Osteocyte (in vitro differentiated cells): ENCODE data around the gene GSDME. TPM values are rescaled to one million over a fixed set of nuclear protein-coding genes. Genes with fewer than 3 reads are reported as not detected.

Experiments
- DNase-seq: peaks from one replicate; pipeline ENCODE4 v3.0.0; 2021; ENCODE audit warnings: mixed read lengths; ENCODE audit not compliant: unreplicated experiment; ENCODE audit errors: extremely low spot score
- H3K27ac Mint-ChIP-seq: one replicate; pipeline ENCODE4 v1.8.0; 2021; ENCODE audit warnings: mild to moderate bottlenecking, mixed read lengths; ENCODE audit not compliant: unreplicated experiment
- H3K27me3 Mint-ChIP-seq: one replicate; pipeline ENCODE4 v1.8.0; 2021; ENCODE audit warnings: mixed read lengths; ENCODE audit not compliant: unreplicated experiment
- H3K36me3 Mint-ChIP-seq: one replicate; pipeline ENCODE4 v1.8.0; 2021; ENCODE audit warnings: mixed read lengths; ENCODE audit not compliant: unreplicated experiment
- H3K4me1 Mint-ChIP-seq: one replicate; pipeline ENCODE4 v1.8.0; 2021; ENCODE audit warnings: mixed read lengths; ENCODE audit not compliant: unreplicated experiment
- H3K4me3 Mint-ChIP-seq: one replicate; pipeline ENCODE4 v1.8.0; 2021; ENCODE audit warnings: mild to moderate bottlenecking, moderate library complexity, mixed read lengths; ENCODE audit not compliant: unreplicated experiment
- H3K9me3 Mint-ChIP-seq: one replicate; pipeline ENCODE4 v1.8.0; 2021; ENCODE audit warnings: mixed read lengths; ENCODE audit not compliant: unreplicated experiment
- CTCF ChIP-seq: fragments of 200-600 bp; sonication (generic); IDR thresholded peaks from 2 replicates; pipeline ENCODE4 v1.5.0; 2021; ENCODE audit warnings: antibody characterized with exemption, mild to moderate bottlenecking, moderate library complexity
- total RNA-seq: library from RNA; stranded (reverse); gene quantifications from 2 replicates; pipeline ENCODE4 v1.2.1, GENCODE V29; 2021

GSDME gene
- total RNA-seq, 1 donor from 2014 or later: 10.2 TPM

DNA sequence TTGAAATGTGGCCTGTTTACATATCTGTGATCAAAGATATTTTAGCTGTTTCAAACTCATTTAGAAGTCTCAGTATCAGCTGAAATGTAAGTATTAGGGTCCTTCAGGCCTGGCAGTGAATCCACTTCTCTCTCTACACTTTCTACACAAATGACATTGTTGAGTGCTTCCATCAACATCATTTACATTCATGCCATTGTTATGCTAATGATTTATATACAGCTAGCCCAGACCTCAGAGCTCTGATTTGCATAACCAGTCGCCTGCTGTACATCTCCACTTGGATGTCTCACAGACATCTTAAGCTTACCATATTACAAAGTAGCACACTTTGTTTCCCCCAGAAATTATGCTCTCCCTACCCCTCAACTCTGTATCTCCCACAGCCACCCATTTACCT is 71.6 kb downstream of the GSDME start:
- no peaks in the 10 kb centered on the region for H3K27me3 Mint-ChIP-seq
- H3K36me3 Mint-ChIP-seq: no peaks in the 10 kb centered on the region
- no peak overlapping the region for H3K4me3 Mint-ChIP-seq
- no peaks in the 10 kb centered on the region for H3K9me3 Mint-ChIP-seq
- no peak for DNase-seq
- H3K27ac Mint-ChIP-seq: no peak overlapping the region
- H3K4me1 Mint-ChIP-seq: peaks cover 2% of the 10 kb centered on the region
- TF ChIP-seq CTCF: no peak

GRCh38 chr7:24670782-24671181 is 86.5 kb downstream of the GSDME start:
- Mint-ChIP-seq H3K27me3 (no peaks in the 10 kb centered on the region), H3K4me1 (peaks cover 3% of the 10 kb centered on the region), H3K9me3 (no peaks in the 10 kb centered on the region), H3K36me3 (peaks cover 1% of the 10 kb centered on the region), H3K4me3 (no peak overlapping the region), H3K27ac (no peak overlapping the region)
- TF ChIP-seq CTCF: no peak
- no peak for DNase-seq

- H3K9me3 Mint-ChIP-seq: no peaks in the 10 kb centered on the region
- TF ChIP-seq CTCF: no peak
- H3K4me3 Mint-ChIP-seq: no peak overlapping the region
- H3K27me3 Mint-ChIP-seq: no peaks in the 10 kb centered on the region
- H3K4me1 Mint-ChIP-seq: peaks cover 3% of the 10 kb centered on the region
- H3K27ac Mint-ChIP-seq: no peak overlapping the region
- H3K36me3 Mint-ChIP-seq: peaks cover 1% of the 10 kb centered on the region
- DNase-seq: no peak
Measured at GRCh38 chr7:24669971-24670591, 87.2 kb downstream of the GSDME start.

DNA sequence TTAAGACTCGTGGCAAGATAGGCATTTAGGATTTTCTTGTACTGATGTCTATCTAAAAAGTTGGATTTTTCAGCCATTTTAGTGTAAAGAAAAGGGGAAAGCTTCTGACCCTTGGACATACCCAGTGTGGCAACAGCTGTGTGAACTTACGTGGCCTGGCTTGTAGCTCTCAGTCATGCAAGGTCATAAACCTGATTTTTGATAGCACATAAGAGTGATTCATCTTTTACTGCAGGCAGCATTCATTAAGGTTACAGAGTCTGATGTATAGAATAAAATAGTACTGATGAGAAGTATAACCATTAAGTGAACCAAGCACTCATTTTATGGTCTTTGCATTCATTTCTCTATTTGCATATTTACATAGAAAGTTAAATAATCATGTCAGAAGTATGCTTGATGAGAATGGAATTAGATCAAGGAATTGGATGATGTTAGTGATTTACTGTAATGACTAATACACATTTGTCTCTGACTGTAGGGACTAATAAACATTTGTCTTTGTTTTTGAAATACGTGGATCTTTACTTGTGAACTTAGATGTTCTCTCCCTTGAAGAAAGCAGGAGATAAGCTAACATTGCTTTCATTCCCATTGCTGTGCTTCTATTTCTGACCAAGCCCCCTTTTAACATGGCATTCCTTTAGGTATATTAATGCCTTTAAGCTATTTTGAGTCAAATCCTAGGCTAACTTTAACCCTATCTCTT is 88.2 kb downstream of the GSDME start:
- Mint-ChIP-seq H3K9me3 (no peaks in the 10 kb centered on the region), H3K4me3 (no peak overlapping the region), H3K27me3 (no peaks in the 10 kb centered on the region), H3K4me1 (peaks cover 3% of the 10 kb centered on the region), H3K27ac (no peak overlapping the region), H3K36me3 (no peaks in the 10 kb centered on the region)
- TF ChIP-seq CTCF: no peak
- DNase-seq: no peak

- H3K4me1 Mint-ChIP-seq: peaks cover 3% of the 10 kb centered on the region
- no peaks in the 10 kb centered on the region for H3K27me3 Mint-ChIP-seq
- H3K27ac Mint-ChIP-seq: no peak overlapping the region
- H3K9me3 Mint-ChIP-seq: no peaks in the 10 kb centered on the region
- TF ChIP-seq CTCF: peak; percentile 83
- no peak for DNase-seq
- no peaks in the 10 kb centered on the region for H3K36me3 Mint-ChIP-seq
- no peak overlapping the region for H3K4me3 Mint-ChIP-seq
Measured at GRCh38 chr7:24665564-24666294, 91.5 kb downstream of the GSDME start.
